GM12874 (cell line): ENCODE data around the gene UBTF.

Experiments
- TF ChIP-seq, protein P1 (sequence below): IDR thresholded peaks from 2 replicates; pipeline ENCODE4 v1.5.1; 2011; ENCODE audit warnings: low read depth, mild to moderate bottlenecking, control low read depth, low read length, moderate library complexity; ENCODE audit not compliant: insufficient read depth

The UBTF gene

DNA sequence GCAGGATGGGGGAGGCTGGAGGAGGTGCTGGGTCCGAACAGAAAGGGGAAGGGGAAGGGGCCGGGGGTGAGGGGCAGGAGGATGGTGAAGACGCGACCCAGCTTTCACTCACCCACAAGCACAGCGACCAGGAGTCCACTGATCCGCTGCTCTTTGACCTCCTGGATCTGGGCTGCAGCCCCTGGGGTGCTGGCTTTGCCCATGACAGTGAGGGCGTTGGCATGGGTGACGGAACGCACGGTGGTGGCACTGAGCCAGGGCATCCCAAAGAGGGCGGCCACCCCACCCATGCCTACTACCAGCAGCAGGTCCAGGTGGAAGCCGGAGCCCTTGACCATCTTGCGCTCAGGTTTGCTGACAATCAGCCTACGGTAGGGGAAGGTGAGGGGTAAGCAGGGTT is 33.5 kb upstream of the UBTF start:
- TF ChIP-seq, protein P1, sequence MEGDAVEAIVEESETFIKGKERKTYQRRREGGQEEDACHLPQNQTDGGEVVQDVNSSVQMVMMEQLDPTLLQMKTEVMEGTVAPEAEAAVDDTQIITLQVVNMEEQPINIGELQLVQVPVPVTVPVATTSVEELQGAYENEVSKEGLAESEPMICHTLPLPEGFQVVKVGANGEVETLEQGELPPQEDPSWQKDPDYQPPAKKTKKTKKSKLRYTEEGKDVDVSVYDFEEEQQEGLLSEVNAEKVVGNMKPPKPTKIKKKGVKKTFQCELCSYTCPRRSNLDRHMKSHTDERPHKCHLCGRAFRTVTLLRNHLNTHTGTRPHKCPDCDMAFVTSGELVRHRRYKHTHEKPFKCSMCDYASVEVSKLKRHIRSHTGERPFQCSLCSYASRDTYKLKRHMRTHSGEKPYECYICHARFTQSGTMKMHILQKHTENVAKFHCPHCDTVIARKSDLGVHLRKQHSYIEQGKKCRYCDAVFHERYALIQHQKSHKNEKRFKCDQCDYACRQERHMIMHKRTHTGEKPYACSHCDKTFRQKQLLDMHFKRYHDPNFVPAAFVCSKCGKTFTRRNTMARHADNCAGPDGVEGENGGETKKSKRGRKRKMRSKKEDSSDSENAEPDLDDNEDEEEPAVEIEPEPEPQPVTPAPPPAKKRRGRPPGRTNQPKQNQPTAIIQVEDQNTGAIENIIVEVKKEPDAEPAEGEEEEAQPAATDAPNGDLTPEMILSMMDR, result no peak

DNA sequence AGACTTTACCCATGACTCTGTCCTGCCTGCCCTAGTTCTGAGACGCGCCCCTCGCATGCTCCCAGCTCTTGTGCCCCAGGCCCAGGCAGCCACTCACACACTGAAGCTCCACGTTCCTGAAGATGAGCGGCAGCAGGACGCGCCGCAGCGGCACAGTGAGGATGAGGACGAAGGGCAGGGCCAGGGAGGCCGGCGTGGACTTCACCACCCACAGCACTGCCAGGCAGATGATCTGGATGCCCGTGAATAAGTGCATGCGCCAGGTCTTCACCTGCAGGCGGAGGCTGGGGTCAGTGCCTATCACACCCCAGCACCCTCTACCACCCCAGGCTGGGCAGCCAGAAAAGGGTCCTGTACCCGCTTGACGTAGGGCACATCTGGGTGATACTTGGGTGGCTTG is 31.6 kb upstream of the UBTF start:
- TF ChIP-seq, protein P1, result no peak

DNA sequence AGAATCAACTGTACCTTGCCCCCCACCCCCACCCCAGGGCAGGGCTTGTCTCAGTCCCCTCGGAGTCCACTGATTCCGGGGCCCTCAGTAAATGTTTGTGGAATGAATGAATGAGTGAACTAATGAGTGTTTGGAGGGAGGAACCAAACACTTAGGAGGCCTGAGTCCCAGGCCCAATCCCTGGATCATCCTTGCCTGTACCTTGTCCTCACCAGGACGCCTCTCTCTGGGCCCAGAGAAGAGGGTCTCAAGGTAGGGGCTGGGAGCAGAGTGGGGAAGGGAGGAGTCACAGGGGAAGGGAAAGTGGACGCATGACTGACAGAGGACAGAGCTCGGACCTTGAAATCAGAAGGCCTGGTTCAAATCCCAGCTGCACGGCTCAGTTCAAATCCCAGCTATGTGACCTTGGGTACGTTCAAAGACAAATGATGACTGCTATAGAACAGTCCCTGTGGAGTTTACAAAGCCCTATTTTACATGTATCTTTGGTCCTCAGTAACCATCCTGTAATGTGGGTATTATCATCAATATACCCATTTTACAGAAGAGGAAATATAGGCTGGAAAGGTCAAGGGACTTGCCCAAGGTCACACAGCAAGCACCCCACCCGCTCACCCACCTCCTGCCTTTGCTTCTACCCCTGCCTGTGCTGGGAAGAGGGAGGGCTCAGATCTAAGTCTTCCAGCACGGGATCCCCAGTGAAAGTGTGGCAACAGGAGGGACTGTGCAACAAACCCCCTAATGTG is 30.2 kb upstream of the UBTF start:
- TF ChIP-seq, protein P1, result no peak

DNA sequence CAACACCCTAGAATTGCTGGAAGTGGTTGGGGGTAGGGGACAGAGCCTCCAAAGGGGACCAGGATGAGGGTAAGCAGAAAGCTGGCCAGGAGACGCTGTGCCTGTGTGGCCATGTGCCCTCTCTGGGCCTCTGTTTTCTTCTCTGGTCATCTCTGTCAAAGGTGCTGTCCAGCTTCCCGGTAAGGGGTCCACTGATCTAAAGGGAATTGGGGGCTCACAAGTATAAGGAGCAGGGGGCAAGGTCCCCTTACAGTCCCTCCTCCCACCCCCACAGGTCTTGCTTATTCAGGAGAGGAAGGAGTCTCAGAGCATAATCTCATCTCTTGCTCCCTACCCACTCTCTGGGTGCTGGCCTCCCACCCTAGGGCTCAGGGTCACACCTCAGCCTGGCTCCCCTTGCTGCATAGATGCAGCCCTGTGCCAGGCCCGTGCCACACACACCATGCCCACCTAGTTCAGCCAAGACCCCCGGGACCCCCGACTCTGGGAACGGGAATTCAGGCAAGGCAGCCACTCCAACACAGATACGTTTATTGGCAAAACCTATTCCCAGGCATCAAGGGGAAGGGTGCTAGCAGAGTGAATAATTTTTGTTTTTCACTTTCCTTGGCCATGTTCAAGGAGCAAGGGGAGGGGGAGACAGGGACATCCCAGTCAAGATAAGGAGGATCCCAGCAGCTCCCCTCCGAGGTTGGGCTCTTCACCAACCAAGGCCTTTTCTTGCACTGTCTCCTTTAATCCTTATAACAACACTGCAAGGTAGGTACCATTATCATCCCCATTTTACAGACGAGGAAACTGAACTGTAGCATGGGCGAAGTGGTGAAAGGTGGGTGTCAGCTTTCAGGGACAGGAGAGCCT is 28.6 kb upstream of the UBTF start:
- TF ChIP-seq, protein P1, result no peak

DNA sequence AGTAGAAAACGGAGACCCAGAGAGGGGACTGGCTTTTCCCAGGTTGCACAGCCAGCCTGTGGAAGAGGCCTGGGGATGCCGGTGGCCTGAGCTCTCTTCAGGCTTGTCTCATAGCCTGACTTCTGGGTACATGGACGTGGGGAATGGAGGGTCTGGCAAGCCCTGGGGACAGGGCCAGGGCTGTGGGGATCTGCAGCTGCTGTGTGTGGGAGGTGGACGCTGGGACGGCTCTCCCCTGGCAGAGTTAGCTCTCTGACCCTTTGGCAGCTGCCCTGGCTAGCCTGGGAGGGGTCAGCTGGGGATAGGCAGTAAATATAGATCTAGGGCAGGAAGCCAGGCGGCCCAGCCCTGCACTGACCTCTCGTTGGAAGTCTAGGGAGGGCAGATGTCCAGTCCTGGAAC is 28.0 kb upstream of the UBTF start:
- TF ChIP-seq, protein P1, result no peak

DNA sequence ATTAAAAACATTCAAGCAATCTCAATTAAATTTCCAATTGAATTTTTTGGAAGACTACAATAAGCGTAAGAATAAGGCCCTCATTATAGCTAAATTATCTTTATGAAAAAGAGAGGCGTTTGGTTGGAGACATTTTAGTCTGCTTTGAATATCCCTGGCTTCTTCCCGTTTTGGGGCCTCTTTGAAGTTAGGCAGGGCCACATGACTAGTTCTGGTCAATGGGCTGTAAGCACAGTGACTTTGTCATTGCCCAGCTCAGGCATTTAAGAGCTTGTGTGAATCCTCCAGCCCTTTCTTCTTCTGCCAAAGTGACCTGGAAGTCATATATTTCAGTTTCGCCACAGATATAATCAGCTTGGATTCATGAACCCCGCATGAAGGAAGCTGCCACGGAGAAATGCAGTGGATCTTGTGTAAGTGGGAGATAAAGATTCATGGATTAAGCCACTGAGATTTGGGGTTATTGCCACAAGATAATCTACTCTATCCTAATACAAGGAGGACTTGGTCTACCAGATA is 21.7 kb upstream of the UBTF start:
- TF ChIP-seq, protein P1, result no peak

DNA sequence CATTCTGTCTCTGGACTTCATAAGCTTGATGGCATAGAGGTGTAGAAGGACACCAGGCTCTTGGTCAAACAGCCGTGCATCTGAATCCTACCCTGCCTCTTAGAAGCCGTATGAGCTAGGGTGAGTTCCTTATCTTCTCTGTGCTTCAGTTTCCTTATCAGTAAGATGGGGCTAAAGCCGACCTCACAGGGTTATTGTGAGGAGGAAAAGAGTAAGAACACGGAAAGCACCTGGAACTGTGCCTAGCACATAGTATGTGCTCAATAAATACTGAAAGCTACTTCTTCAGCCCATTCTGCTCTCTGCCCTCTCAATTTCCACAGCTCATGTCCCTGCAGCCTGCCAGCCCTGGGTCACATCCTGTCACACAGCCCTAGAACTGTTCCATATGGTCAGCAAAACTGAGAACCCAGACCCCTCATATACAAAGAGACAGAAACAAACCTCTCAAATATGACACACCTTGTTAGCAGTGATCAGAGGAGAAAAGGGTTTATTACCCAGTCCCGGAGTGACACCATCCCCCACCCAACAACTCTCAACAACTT is 17.0 kb upstream of the UBTF start:
- TF ChIP-seq, protein P1, result no peak
